CD4-positive, alpha-beta T cell treated with Interleukin-1 beta for 1 hour (primary cell): ENCODE data around the gene NDUFS8.
"Not testable (repeated sequence)": the region's sequence is repeated elsewhere in the genome, so short reads cannot be mapped to it uniquely, and the experiment has no call there.

ENCODE experiments used
- DNase-seq, 2 donors: peaks; one replicate each; pipeline ENCODE4 v3.0.0-alpha.2; 2020 to 2022

NDUFS8 gene

GRCh38 chr11:68030318-68031143, at the start of gene NDUFS8:
Gene NDUFS8, plus strand, starts transcription at chr11:68030681. Its CDS starts 1,471 bp downstream, at chr11:68032152.
- DNase-seq, result peak; percentile 98 to 99

- DNase-seq, result not testable (repeated sequence)
Measured at GRCh38 chr11:67981226-67981625, 49.3 kb upstream of the NDUFS8 start.

DNA sequence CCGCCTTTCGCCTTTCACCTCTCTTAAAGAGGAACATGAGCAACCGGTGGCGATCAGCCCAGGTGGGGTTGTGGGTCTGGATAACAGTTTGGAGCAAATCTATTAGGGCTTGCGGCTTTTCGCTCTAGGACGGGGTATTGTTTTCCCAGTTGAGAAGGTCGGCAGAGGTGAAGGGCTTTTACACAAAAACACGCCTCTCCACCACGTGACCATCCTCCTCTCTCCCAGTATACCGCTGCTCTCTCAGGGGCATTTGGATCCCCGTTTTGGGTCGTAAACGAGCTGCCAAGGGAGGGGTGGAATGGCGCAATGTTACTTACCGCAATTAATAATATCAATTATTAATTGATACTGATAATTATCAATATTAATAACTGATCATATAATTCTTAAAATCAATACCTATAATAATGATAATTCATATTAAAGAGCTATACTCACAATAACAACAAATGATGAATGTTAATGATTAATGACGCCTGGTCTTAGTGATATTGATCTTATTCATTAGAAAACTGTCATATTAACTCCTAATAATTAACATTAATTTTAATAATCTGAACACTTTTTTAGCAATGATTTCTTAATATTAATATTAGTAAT, 48.1 kb upstream of the NDUFS8 start:
- not testable (repeated sequence) for DNase-seq

- DNase-seq, result no peak
Measured at GRCh38 chr11:67983951-67984350, 46.5 kb upstream of the NDUFS8 start.

- DNase-seq, result not testable (repeated sequence)
Measured at GRCh38 chr11:67985302-67985701, 45.2 kb upstream of the NDUFS8 start.

DNA sequence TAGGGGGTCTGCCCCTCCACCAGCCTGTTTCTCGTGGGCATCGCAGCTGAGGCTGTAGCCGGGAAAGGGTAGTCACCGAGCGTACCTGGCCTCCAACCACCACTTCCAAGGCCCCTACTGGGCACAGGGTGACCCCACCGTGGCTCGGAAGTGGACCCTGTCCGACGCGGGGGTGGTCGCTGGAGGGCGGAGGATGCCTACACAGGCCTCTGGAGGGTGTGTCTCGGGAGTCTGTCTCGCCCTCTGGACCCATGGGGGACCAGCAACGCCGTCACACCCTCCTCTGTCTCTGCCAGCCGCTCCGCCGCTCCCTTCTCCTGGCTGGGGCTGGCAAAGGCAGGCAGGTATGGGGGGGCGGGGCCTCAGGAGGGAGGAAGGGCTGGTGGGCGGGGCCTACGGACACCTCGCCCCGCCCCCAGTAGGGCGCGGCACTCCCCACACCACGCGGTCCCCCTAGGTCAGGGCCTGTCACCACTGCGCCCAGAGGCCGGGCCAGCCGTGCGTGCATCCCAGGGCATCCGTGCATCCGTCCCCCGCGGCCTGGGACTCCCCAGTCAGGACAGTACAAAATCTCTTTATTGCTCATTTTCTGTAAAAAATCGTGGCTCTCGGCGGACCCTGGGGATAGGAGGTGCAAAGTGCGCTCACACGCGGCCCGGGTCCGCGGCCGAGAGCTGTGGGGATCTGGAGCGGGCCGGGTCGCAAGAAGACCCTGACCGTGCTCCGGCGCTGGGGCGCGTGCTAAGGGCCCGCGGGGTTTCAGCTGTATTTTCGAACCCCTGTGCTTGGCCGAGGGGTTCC, 39.7 kb upstream of the NDUFS8 start:
- DNase-seq, result peak in 1 of 2 donors; percentile 25

GRCh38 chr11:67991347-67992121, 38.9 kb upstream of the NDUFS8 start:
- not testable (repeated sequence) for DNase-seq

GRCh38 chr11:67993821-67994220, 36.7 kb upstream of the NDUFS8 start:
- DNase-seq, result peak; percentile 59 to 63

DNA sequence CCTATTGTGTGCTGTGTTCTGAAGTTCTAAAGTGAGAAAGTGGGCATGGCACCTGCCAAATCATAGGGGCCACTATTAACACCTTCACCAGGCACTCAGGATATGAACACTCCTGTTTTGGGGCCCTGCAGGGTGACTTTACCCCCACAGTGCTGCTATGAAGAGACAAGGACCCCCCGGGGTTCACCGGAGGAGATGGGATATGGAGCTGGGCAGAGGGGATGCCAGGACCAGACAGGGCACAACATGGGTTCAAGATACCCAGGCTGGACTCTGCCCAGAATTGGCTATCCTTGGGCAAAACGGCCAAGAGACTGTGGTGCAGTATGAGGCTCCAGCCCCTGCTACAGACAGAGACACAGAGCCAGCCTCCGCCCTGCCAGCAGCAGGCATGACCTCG, 36.1 kb upstream of the NDUFS8 start:
- not testable (repeated sequence) for DNase-seq

- not testable (repeated sequence) for DNase-seq
Measured at GRCh38 chr11:67995129-67995528, 35.4 kb upstream of the NDUFS8 start.

- not testable (repeated sequence) for DNase-seq
Measured at GRCh38 chr11:67995579-67995978, 34.9 kb upstream of the NDUFS8 start.

GRCh38 chr11:67996051-67996450, 34.4 kb upstream of the NDUFS8 start:
- no peak for DNase-seq

- DNase-seq, result peak; percentile 48 to 75
Measured at GRCh38 chr11:67996622-67997474, 33.6 kb upstream of the NDUFS8 start.

DNA sequence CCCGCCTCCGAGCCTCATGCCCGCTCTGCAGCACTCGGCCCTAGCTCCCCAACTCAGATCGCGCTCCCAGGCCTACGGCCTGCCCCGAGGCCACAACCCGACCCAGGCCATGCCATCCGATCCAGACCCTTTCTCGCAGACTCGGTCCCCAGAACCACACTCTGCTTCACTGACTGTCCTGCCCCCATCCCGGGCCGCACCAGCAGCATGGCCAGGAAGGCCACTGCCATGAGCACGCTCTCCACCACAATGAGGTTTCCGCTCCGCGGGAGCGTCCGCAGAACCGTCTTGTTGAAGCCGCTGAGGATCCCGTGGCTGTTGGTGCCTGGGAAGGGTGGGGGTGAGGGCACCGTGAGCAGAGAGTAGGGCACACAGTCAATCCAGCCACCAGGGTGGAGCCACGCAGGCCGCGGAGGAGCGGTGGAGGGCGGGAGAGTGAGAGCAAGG, 33.0 kb upstream of the NDUFS8 start:
- no peak for DNase-seq

DNA sequence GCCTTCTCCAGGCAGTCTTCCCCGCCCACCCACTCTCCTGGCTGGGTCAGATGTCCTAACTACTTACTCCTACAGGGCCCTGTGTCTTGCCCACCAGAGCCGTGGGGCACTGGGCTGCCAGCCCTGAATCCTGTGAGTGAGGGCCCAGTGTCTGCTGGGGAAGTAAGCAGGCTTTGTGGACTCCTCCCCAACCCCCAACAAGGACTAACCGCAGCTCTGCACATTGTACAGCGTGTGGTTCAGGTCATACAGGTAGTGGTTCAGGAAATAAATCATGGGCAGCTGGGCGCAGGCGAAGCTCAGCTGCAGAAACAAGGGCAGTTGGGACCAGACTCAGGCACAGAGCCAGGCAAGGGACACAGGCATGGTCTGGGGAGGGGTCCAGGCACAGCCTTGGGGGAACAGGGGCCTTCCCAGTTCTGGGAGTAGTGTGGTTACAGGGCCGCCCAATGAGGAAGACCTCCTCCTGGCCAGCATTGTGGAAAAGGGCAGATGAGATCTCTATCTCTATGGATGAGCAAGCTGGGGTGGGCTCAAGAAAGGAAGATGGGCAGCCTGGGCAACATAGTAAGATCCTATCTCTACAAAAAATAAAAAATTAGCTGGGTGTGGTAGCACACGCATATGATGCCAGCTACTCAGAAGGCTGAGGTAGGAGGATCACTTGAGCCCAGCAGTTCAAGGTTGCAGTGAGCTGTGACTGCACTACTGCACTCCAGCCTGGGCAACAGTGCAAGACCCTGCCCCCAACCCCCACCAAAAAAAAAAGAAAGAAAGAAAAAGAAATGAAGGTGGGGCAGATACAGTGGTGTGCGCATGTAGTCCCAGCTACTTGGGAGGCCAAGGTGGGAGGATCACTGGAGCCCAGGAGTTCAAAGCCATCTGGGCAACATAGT, 32.1 kb upstream of the NDUFS8 start:
- peak in 1 of 2 donors; percentile 19 for DNase-seq

DNA sequence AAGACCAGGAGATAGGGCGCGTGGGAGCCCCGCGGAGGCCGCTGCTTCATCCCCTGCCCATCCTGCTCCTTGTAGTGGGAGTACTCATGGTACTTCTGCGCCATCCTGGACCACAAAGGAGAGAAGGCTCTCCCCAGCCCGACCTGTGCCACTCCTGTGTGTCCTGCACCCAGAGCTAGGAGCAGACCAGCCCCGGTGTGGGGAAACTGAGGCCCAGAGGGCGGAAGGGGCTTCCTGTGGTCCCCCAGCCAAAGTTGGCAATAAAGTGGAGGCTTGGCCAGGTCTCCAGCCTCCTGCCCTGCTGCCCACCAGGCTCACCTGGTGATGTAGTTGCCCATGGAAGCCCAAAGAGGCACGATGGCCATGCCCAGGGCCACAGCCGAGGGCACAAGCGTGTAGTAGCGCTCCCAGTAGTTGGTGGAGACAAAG, 31.3 kb upstream of the NDUFS8 start:
- no peak for DNase-seq

- no peak for DNase-seq
Measured at GRCh38 chr11:67999704-68000103, 30.8 kb upstream of the NDUFS8 start.

GRCh38 chr11:68002575-68002937, 27.9 kb upstream of the NDUFS8 start:
- peak in 1 of 2 donors; percentile 18 for DNase-seq

DNA sequence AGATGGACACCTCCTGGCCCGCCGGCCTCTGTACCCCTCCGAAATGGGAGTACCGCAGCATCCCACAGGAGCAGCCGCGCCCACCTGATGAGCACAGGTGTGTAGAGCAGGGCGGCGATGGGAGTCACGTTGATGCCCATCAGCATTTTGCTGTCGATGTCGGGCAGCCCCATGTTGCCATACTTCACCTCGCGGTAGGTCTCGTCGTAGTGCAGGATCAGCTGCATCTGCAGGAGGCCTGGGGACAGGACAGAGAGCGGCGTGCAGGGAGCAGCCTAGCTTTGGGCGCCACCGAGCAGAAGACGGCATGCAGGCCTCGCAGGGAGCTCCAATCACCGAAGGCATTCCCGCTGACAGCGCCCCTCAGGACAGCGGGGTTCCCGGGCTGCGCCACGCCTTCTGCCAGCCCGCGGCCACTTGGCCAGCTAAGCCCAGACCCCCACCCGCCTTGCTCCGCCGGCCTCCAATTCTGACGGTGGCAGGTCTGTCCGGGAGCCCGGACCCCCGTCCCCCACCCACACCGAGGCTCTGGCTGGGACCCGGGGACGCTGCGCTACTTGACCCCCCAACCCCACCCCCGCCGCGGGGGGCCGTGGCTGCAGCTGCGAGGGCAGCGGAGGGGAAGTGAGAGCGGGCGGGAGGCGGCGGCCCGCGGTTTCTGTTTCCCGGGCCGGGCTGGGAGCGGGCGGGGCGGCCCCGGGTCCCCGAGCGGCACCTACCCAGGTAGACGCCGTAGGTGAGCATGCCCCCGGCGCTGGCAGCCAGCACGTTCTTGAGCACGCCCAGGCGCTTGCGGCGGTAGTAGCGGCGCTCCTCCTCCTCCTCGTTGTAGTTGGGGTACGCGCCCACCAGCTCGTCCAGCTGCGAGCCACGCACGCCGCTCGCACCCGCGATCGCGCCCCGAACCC, 27.3 kb upstream of the NDUFS8 start:
- DNase-seq, result peak; percentile 63 to 68
